Transverse colon (tissue), 4 donors: ENCODE measurements around the gene TOB2.

Experiments
- EP300 ChIP-seq: sonication (generic); formaldehyde crosslinking; IDR thresholded peaks from one replicate; pipeline ENCODE4 v1.6.1; 2017; ENCODE audit warnings: antibody characterized with exemption, low read depth
- POLR2A ChIP-seq: fragments of 450-650 bp; IDR thresholded peaks from one replicate; pipeline ENCODE4 v1.6.1; 2016; ENCODE audit warnings: antibody characterized with exemption, mild to moderate bottlenecking, moderate library complexity
- POLR2AphosphoS5 ChIP-seq, 3 donors: sonication (generic); formaldehyde crosslinking; IDR thresholded peaks; one replicate each; pipeline ENCODE4 v1.6.1; 2016; ENCODE audit warnings: antibody characterized with exemption in 3 of 3
- TF ChIP-seq, protein P1 (sequence below), 5 experiments: fragments of 200-600 bp in 3 of 5; fragments of 450-650 bp in 2 of 5; sonication (generic) in 3 of 5; IDR thresholded peaks; 1 replicate in 2 of 5; 2 replicates in 3 of 5; pipeline ENCODE4 v1.5.1; 2016 to 2017; ENCODE audit warnings: antibody characterized with exemption in 5 of 5, inconsistent platforms in 3 of 5, mild to moderate bottlenecking in 2 of 5, moderate library complexity in 1 of 5

DNA sequence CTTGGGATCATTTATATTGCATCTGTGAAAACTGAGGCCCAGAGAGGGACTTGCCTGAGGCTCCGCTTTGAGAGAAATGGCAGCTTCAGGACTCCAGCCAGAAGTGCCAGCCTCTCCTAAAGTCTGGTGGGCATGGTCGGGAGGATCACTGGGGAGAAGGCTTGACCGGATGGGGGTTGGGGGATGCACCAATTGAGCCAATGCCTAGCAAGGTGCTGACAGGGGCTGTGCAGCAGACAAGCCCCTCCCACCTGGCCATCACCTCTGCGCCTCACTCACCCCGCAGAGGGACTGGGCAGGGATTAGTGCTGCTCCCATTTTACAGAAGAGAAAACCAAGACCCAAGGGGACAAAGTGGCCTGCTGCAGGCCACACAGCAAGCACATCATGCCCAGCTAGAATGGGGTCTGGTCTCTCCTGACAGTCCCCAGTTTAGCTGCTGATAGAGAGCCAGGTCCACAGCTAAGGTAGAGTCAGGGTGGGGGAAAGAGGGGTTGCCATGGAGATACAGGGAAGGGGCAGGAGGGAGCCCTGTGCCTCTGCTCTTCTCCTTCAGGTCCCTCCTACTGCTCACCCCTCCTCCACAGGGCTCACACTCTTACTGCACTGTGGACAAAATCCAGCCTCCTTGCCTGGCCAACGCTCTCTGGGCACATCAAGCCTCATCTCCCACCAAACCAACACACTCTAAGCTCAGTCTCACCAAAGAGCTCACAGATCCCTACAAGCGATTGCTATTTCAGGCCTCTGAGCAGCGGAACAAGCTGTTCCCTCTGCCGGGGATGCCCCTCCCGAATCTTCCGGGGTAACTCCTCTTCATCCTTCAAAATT is 35.4 kb downstream of the TOB2 start:
- TF ChIP-seq, protein P1, sequence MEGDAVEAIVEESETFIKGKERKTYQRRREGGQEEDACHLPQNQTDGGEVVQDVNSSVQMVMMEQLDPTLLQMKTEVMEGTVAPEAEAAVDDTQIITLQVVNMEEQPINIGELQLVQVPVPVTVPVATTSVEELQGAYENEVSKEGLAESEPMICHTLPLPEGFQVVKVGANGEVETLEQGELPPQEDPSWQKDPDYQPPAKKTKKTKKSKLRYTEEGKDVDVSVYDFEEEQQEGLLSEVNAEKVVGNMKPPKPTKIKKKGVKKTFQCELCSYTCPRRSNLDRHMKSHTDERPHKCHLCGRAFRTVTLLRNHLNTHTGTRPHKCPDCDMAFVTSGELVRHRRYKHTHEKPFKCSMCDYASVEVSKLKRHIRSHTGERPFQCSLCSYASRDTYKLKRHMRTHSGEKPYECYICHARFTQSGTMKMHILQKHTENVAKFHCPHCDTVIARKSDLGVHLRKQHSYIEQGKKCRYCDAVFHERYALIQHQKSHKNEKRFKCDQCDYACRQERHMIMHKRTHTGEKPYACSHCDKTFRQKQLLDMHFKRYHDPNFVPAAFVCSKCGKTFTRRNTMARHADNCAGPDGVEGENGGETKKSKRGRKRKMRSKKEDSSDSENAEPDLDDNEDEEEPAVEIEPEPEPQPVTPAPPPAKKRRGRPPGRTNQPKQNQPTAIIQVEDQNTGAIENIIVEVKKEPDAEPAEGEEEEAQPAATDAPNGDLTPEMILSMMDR (IDR thresholded peaks at IDR 0.05) = no peak
- TF ChIP-seq POLR2A (peak; percentile 18), POLR2AphosphoS5 (IDR thresholded peaks at IDR 0.05) (peak in 2 of 3 donors; percentile 59 to 79), EP300 (peak; percentile 80)
